ENCODE results near the gene CDK8.
"Not testable (repeated sequence)": the region's sequence is repeated elsewhere in the genome, so short reads cannot be mapped to it uniquely, and the experiment has no call there.

Gene CDK8

DNA sequence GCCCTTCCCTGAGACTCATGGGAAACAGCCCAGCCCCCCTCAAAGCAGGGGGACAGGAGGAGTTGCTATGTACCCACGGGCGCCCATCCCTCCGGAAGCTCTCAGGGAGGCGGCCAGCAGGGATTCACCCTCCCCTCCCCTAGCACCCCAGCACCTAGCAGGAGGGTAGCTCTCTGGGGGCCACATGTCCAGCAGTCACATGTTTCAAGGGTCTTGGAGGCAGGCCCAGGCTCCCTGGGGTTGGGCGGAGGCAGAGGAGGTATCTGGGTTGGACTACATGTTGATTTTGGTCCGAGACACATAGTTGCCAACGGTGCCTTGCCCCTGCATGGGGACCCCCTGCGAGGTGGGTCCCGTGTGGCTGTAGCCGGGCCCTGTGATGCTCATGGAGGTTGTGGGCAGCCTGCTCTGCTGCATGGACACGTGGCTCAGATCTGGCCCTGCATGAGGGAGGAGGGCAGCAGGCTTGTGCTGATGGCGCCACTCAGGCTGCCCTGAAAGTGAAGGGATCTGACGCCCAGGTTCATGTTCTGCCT is 24.8 kb upstream of the CDK8 start:
- Mint-ChIP-seq H3K9me3 (no peaks in the 10 kb centered on the region), H3K27ac (no peak overlapping the region), H3K4me3 (no peak overlapping the region), H3K36me3 (ENCODE audit: low read depth) (no peaks in the 10 kb centered on the region), H3K4me1 (ENCODE audit: low read depth) (no peaks in the 10 kb centered on the region), H3K27me3 (no peaks in the 10 kb centered on the region)
- no peak for DNase-seq

DNA sequence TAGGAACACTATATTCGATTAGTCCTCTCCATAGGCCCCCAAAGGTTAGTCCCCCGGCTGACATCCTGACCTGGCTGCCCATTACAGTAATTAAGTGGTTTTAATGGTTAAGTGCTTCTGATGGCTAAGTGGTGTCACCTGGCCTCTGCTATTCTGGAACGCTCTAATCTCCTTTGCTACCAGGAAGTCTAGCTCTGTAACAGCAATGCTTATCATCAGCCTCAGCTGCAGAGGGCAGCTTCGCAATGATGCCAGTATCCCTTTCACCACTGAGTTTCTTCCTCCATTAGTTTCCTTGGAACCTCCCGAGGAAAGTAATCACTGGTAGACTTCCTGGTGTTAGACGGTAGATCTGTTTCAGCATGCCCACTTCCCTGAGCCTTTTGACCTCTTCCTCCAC is 23.2 kb upstream of the CDK8 start:
- Mint-ChIP-seq H3K9me3 (no peaks in the 10 kb centered on the region), H3K27me3 (peaks cover 3% of the 10 kb centered on the region), H3K4me3 (no peak overlapping the region), H3K4me1 (ENCODE audit: low read depth) (no peaks in the 10 kb centered on the region), H3K36me3 (ENCODE audit: low read depth) (no peaks in the 10 kb centered on the region), H3K27ac (no peak overlapping the region)
- no peak for DNase-seq

DNA sequence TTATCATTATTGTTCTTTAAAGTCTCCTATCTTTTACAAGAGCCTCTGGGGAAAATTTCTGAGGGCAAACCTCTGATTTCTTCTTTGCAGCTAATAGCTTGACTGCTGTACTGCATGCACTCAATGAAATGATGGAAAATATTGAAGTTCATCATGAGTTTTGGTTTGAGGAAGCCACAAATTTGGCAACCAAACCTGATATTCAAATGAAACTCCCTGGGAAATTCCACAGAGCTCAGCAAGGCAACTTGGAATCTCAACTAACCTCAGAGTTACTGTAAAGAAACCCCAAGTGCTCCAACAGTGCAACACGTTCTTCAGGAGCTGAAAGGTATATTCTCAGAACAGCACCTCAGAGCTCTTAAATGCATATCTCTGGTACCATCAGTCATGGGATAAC is 17.6 kb upstream of the CDK8 start:
- no peak for DNase-seq
- H3K9me3 Mint-ChIP-seq: no peaks in the 10 kb centered on the region
- peaks cover 11% of the 10 kb centered on the region for H3K4me1 Mint-ChIP-seq (ENCODE audit: low read depth)
- H3K36me3 Mint-ChIP-seq (ENCODE audit: low read depth): no peaks in the 10 kb centered on the region
- no peak overlapping the region for H3K4me3 Mint-ChIP-seq
- peaks cover 9% of the 10 kb centered on the region for H3K27me3 Mint-ChIP-seq
- H3K27ac Mint-ChIP-seq: no peak overlapping the region

DNA sequence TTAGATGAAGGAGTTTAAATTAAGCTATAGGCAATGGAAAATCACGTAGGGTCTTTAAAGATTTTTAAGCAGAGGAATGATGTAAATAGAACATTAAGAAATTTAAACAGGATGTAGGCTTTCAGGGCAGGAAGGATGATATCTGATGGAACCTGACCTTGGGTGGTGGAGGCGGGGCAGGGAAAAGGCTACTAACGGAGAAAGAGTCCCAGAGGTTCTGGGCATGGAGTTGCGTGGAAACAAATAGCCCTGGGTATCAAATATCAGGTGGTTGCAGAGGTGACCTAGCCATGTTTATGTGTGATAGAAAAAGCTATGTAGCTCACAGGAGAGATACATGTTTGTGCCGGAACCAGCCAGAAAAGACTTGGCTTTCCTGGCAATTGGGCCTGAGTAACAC is 7.8 kb upstream of the CDK8 start:
- H3K4me3 Mint-ChIP-seq: no peak overlapping the region
- H3K27me3 Mint-ChIP-seq: peaks cover 9% of the 10 kb centered on the region
- no peak for DNase-seq
- H3K27ac Mint-ChIP-seq: no peak overlapping the region
- no peaks in the 10 kb centered on the region for H3K36me3 Mint-ChIP-seq (ENCODE audit: low read depth)
- no peaks in the 10 kb centered on the region for H3K4me1 Mint-ChIP-seq (ENCODE audit: low read depth)
- no peaks in the 10 kb centered on the region for H3K9me3 Mint-ChIP-seq

DNA sequence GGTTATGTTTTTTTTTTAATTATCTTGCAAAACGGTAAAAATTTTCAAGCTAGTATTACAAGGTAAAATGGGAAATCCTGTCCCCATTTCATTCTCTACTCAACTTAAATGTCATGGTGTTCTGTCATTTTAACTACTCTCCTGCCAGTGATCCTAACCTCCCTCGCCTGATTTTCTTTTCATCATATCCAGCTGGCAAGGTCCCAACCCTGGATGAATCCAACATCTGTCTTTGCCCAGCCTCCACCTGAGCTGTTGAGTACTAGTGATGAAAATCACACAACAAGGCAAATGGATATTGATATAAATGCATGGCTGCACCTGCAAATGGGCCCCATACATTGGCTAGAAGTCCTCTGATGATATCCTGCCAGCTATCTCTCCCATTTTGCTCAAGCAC is 6.9 kb upstream of the CDK8 start:
- Mint-ChIP-seq H3K4me1 (ENCODE audit: low read depth) (no peaks in the 10 kb centered on the region), H3K27me3 (peaks cover 7% of the 10 kb centered on the region), H3K27ac (no peak overlapping the region), H3K9me3 (no peaks in the 10 kb centered on the region), H3K36me3 (ENCODE audit: low read depth) (no peaks in the 10 kb centered on the region), H3K4me3 (no peak overlapping the region)
- no peak for DNase-seq

DNA sequence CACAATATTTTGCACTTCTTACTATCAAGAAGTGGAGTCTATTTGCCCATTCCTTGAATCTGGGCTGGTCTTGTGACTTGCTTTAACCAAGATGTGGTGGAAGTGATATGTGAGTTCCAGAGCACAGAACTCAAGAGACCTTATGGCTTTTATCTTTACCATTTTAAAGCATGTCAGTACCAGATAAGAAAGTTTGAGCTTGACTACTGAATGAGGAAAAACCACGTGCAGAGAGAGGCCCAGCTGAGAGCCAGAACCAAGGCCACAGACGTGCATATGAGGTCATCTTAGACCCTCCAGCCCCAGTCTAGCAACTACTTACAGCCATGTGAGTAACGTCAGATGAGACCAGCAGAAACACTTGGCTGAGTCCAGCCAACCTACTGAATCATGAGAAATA is 6.3 kb upstream of the CDK8 start:
- no peak for DNase-seq
- Mint-ChIP-seq H3K9me3 (no peaks in the 10 kb centered on the region), H3K27ac (no peak overlapping the region)

DNA sequence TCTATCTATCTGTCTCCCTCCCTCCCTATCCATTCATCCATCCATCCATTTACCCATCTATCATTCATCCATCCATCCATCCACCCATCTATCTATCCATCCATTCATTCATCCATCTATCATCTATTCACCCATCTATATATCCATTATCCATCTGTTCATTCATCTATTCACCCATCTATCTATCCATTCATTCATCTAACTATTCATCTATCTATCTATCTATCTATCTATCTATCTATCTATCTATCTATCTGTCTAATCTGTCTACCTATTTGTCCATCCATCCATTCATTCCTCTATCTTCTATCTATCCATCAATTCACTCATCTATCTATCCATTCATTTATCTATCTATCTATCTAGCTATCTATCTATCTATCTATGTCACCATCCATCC is 4.4 kb upstream of the CDK8 start:
- H3K27me3 Mint-ChIP-seq: no peaks in the 10 kb centered on the region
- DNase-seq: no peak
- H3K27ac Mint-ChIP-seq: no peak overlapping the region

More for the DNA sequence above, 6.3 kb upstream of the CDK8 start:
- Mint-ChIP-seq H3K4me1 (ENCODE audit: low read depth) (no peaks in the 10 kb centered on the region), H3K27me3 (peaks cover under 1% of the 10 kb centered on the region), H3K36me3 (ENCODE audit: low read depth) (no peaks in the 10 kb centered on the region), H3K4me3 (no peak overlapping the region)

DNA sequence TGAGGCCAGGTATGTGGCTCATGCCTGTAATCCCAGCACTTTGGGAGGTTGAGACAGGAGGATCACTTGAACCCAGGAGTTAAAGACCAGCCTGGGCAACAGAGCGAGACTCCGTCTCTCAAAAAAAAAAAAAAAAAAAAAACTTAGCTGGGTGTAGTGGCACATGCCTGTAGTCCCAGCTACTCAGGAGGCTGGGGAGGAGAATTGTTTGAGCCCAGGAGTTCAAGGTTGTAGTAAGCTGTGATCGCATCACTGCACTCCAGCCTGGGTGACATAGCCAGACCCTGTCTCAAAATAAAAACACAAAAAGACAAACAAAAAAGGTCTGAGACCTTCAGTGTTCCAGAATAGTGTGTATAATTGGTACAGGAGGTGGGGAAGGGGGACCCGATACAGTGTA is 1.9 kb upstream of the CDK8 start:
- not testable (repeated sequence) for H3K36me3 Mint-ChIP-seq (ENCODE audit: low read depth); H3K9me3 Mint-ChIP-seq; H3K27me3 Mint-ChIP-seq; DNase-seq; H3K4me3 Mint-ChIP-seq; H3K27ac Mint-ChIP-seq
- H3K4me1 Mint-ChIP-seq (ENCODE audit: low read depth): peaks cover 24% of the 10 kb centered on the region

More for the DNA sequence above, 4.4 kb upstream of the CDK8 start:
- Mint-ChIP-seq H3K36me3 (ENCODE audit: low read depth) (peaks cover 4% of the 10 kb centered on the region), H3K9me3 (no peaks in the 10 kb centered on the region), H3K4me1 (ENCODE audit: low read depth) (peaks cover 4% of the 10 kb centered on the region), H3K4me3 (no peak overlapping the region)

DNA sequence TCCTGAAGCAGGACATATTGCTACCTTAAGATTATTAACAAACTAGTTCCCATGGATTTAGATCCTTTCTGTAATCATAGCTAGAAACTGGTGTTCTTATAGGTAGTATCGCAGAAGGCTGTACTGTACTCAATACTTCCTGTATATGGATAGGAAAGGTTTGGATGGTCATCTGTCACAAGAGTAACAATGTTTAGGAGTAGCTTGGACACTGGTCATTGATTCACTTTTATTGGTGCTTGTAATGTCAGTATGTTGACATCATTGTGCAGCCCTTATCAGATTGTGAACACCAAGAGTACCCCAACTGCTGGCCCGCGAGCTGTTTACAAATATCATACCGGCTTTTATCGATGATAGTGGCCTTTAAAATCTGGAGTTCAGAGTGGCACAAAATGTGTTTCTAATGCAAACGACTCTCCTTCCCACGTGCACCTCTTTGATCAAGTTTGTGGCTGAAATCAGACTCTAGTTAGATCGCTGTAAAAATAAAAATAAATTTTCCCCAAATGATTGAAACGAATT is 605 bp upstream of the CDK8 start:
- Mint-ChIP-seq H3K27me3 (no peaks in the 10 kb centered on the region), H3K27ac (peak overlapping the region; percentile 92), H3K4me1 (ENCODE audit: low read depth) (peaks cover 36% of the 10 kb centered on the region), H3K4me3 (peak overlapping the region; percentile 85), H3K36me3 (ENCODE audit: low read depth) (peaks cover 8% of the 10 kb centered on the region), H3K9me3 (no peaks in the 10 kb centered on the region)
- no peak for DNase-seq

DNA sequence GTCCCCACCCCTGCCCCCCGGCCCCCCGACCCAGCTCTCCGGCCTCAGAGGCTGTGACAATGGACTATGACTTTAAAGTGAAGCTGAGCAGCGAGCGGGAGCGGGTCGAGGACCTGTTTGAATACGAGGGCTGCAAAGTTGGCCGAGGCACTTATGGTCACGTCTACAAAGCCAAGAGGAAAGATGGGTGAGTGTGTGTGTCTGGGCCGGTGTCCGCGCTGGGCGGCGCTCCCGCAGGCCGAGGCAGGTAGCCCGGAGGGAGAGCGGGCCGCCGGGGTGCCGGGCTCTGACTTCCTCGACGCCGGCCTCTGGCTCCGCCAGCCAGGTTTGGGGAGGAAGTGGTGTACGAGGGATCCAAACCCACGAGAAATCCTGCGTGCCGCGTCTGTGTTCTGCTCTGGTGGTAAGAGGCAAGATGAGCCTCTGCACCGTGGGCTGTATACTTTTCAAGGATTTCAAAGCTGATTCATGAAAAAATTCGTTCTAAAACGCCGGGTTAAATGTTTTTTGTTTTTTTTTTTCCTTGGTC is 718 bp downstream of the CDK8 start:
- H3K27me3 Mint-ChIP-seq: no peaks in the 10 kb centered on the region
- DNase-seq: peak; percentile 66
- no peaks in the 10 kb centered on the region for H3K9me3 Mint-ChIP-seq
- peaks cover 8% of the 10 kb centered on the region for H3K36me3 Mint-ChIP-seq (ENCODE audit: low read depth)
- H3K4me3 Mint-ChIP-seq: peak overlapping the region; percentile 85
- peaks cover 40% of the 10 kb centered on the region for H3K4me1 Mint-ChIP-seq (ENCODE audit: low read depth)
- H3K27ac Mint-ChIP-seq: peak overlapping the region; percentile 84

DNA sequence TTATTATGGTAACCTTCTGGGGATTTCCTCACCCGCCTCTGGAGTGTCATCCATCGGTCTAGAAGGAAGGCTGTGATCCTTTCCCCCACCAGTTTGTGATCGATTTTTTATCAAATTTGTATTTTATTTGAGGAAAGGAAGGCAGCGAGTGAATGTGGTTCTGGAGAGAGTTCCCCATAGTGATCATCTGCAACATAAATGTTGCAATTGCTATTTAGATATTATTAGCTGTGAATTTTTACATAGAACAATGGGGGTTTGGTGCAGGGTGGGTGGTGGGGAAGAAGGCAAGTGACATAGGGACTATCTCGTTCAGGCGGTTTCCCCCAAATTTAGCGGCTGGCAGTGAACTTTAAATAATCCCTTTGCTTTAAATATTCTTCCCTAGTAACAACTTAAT is 1.2 kb downstream of the CDK8 start:
- H3K36me3 Mint-ChIP-seq (ENCODE audit: low read depth): peaks cover 8% of the 10 kb centered on the region
- DNase-seq: no peak
- peak overlapping the region; percentile 85 for H3K4me3 Mint-ChIP-seq
- H3K27ac Mint-ChIP-seq: peak overlapping the region; percentile 84
- H3K9me3 Mint-ChIP-seq: no peaks in the 10 kb centered on the region
- peaks cover 44% of the 10 kb centered on the region for H3K4me1 Mint-ChIP-seq (ENCODE audit: low read depth)
- no peaks in the 10 kb centered on the region for H3K27me3 Mint-ChIP-seq

DNA sequence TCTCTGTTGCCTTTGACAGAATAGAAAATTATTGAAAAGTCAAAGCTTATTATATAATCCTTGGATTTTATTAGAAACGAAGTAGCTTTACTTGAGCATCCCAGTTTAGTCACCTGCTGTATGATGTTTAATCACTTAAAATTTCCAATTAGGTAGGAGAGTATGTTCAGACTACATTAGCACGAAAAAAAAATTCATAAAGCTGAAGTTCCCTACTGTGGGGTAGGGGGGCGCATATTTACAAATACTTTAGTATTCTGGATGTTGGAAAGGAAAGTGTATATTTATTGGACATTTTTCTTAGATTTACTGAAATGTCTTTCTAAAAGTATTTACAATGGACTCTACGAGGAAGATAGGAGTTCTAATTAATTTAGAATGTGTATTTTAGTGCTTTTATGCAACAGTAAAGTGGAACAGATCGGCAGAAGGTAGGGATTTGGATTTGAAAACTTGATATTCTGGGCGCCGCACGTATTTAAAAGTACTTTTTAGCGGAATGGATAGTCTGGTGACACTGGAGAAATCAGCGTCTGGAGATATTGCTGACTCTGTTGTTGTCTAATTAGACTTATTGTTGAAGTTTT is 1.9 kb downstream of the CDK8 start:
- Mint-ChIP-seq H3K4me1 (ENCODE audit: low read depth) (peaks cover 49% of the 10 kb centered on the region), H3K36me3 (ENCODE audit: low read depth) (peaks cover 8% of the 10 kb centered on the region), H3K27ac (no peak overlapping the region), H3K4me3 (peak overlapping the region; percentile 85), H3K27me3 (no peaks in the 10 kb centered on the region), H3K9me3 (no peaks in the 10 kb centered on the region)
- no peak for DNase-seq

DNA sequence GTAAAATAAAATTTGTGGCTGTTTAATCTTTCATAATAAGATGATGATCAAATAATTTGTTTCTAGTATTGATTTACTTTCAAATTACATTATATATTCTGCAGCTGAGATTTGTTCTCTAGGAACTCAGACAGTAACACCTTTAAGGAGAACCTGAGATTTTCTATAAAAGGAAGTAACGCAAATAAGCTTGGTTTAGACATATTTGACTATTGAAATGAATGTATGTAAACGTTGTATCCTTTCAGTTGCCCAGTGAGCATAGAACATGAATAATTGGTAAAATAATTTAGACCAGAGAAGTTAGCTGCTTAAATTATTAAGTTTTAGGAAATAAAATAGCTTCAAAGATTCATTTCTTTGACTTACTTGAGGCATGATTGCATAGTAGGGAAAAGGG is 3.1 kb downstream of the CDK8 start:
- no peaks in the 10 kb centered on the region for H3K9me3 Mint-ChIP-seq
- no peak overlapping the region for H3K27ac Mint-ChIP-seq
- H3K27me3 Mint-ChIP-seq: no peaks in the 10 kb centered on the region
- peaks cover 59% of the 10 kb centered on the region for H3K4me1 Mint-ChIP-seq (ENCODE audit: low read depth)
- H3K36me3 Mint-ChIP-seq (ENCODE audit: low read depth): peaks cover 8% of the 10 kb centered on the region
- no peak for DNase-seq
- no peak overlapping the region for H3K4me3 Mint-ChIP-seq

DNA sequence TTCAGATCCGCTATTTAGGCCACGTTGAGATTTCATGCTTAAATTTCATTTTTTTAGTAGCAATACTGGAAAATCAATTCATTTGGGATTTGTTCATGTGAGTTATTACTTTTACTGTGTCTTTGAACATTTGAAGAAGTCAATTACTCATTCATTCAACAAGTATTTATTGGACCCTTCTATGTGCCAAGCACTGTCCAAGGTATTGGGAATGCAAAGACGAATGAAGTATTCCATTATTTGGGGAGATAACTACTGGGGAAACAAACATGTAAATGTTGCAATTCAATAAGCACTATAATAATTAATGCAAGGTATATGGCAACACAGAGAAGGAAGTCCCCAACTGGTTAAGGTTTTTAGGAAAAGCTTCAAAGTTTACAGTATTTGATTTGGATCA is 5.7 kb downstream of the CDK8 start:
- no peak overlapping the region for H3K4me3 Mint-ChIP-seq

DNA sequence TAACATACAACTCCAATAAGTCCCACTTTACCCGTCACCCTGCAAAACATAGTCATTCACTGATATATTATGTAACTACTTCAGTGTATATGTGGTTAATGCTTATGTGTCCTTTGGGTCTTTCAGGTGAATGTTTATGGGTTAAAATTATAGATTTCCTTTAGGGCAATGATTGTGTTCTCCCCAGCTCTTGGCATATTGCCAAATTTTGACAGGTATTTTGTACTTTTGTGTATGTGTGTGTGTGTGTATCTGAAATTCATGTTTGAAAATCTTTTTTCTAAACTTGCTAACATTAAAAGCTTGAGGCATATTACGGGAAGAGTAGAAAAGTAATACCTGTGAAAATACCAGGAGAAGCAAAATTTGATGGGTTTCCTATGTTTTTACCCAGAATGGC is 8.2 kb downstream of the CDK8 start:
- Mint-ChIP-seq H3K36me3 (ENCODE audit: low read depth) (peaks cover 3% of the 10 kb centered on the region), H3K27me3 (no peaks in the 10 kb centered on the region), H3K27ac (no peak overlapping the region), H3K4me3 (no peak overlapping the region), H3K9me3 (peaks cover 5% of the 10 kb centered on the region), H3K4me1 (ENCODE audit: low read depth) (peaks cover 58% of the 10 kb centered on the region)
- no peak for DNase-seq

More for the DNA sequence above, 5.7 kb downstream of the CDK8 start:
- H3K36me3 Mint-ChIP-seq (ENCODE audit: low read depth): peaks cover 6% of the 10 kb centered on the region
- peaks cover 60% of the 10 kb centered on the region for H3K4me1 Mint-ChIP-seq (ENCODE audit: low read depth)
- no peak overlapping the region for H3K27ac Mint-ChIP-seq
- DNase-seq: no peak
- no peaks in the 10 kb centered on the region for H3K27me3 Mint-ChIP-seq
- H3K9me3 Mint-ChIP-seq: peaks cover 4% of the 10 kb centered on the region

Measured in activated T-cell treated with anti-CD3 and anti-CD28 coated beads, Interleukin-2, amount 50 U/mL, for 24 hours (primary cell).